Liver (tissue), 3 donors: ENCODE data around the gene SFPQ.

Source experiments
- EGR1 ChIP-seq, 2 donors: IDR thresholded peaks; 2 replicates each; pipeline ENCODE4 v1.6.1; 2016 to 2018; ENCODE audit warnings: antibody characterized with exemption in 2 of 2, low read depth in 2 of 2
- GABPA ChIP-seq, 2 donors: IDR thresholded peaks in 1 of 2; conservative IDR thresholded peaks in 1 of 2; 2 replicates each; pipeline ENCODE4 v1.6.1; 2016; ENCODE audit warnings: antibody characterized with exemption in 2 of 2, mild to moderate bottlenecking in 1 of 2, moderate library complexity in 1 of 2
- JUND ChIP-seq, 2 donors: IDR thresholded peaks; 2 replicates each; pipeline ENCODE4 v1.6.1; 2016; ENCODE audit warnings: antibody characterized with exemption in 2 of 2
- MAX ChIP-seq: IDR thresholded peaks from 2 replicates; pipeline ENCODE4 v1.6.1; 2016; ENCODE audit warnings: antibody characterized with exemption
- RAD21 ChIP-seq, 2 donors: IDR thresholded peaks; 2 replicates each; pipeline ENCODE4 v1.6.1; 2016; ENCODE audit warnings: antibody characterized with exemption in 2 of 2, mild to moderate bottlenecking in 2 of 2
- RXRA ChIP-seq, 2 donors: IDR thresholded peaks; 2 replicates each; pipeline ENCODE4 v1.6.1; 2017 to 2018; ENCODE audit warnings: antibody characterized with exemption in 2 of 2, mild to moderate bottlenecking in 1 of 2
- SP1 ChIP-seq: IDR thresholded peaks from 2 replicates; pipeline ENCODE4 v1.6.1; 2018; ENCODE audit warnings: antibody characterized with exemption, mild to moderate bottlenecking
- YY1 ChIP-seq: IDR thresholded peaks from 2 replicates; pipeline ENCODE4 v1.6.1; 2016; ENCODE audit warnings: antibody characterized with exemption, mild to moderate bottlenecking
- ZBTB33 ChIP-seq: IDR thresholded peaks from 2 replicates; pipeline ENCODE4 v1.6.1; 2016; ENCODE audit warnings: antibody characterized with exemption
- TF ChIP-seq, protein P1 (sequence below): fragments of 150-350 bp; IDR thresholded peaks from 2 replicates; pipeline ENCODE4 v1.5.1; 2017; ENCODE audit warnings: improper control_type of control experiment, low read depth, low read length; ENCODE audit not compliant: missing input control
- TF ChIP-seq, protein P2 (sequence below): IDR thresholded peaks from 2 replicates; pipeline ENCODE4 v1.6.1; 2016; ENCODE audit warnings: antibody characterized with exemption, mild to moderate bottlenecking
- donor health status: healthy.
- donor health status: healthy.

DNA sequence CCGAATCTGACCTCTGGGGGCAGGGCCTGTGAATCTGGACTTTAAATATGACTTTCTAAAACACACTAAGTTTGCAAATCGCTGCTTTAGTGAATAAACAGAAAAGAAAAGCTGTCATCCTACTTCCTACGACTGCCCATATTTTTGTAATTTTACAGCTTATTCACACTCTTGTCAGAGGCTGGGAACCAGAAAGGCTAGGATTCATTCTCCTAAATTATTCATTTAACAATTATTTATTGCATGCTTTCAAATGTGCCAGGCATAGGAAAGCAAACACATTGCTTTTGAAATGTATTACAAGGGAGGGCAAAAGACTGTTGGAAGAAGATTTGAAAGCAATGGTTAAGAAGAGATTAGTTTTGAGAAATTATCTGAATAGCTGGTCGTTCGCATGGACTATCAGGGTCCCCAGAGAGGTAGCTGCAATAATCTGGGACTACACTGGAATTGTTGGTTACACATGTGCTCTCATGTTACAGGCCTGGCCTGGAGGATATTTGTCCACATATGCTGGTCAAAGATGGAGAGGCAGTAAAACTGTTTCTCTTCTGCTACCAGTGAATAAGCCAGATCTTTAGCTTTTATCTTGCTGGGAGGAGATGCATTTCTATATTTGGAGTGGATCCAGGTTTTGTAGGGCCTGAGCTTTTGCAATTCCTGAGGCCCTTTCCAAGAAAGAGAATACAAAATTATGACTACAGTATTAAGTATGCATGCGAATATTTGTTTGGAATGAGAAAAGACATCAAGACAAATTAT is 29.6 kb upstream of the SFPQ start:
- TF ChIP-seq, protein P1, sequence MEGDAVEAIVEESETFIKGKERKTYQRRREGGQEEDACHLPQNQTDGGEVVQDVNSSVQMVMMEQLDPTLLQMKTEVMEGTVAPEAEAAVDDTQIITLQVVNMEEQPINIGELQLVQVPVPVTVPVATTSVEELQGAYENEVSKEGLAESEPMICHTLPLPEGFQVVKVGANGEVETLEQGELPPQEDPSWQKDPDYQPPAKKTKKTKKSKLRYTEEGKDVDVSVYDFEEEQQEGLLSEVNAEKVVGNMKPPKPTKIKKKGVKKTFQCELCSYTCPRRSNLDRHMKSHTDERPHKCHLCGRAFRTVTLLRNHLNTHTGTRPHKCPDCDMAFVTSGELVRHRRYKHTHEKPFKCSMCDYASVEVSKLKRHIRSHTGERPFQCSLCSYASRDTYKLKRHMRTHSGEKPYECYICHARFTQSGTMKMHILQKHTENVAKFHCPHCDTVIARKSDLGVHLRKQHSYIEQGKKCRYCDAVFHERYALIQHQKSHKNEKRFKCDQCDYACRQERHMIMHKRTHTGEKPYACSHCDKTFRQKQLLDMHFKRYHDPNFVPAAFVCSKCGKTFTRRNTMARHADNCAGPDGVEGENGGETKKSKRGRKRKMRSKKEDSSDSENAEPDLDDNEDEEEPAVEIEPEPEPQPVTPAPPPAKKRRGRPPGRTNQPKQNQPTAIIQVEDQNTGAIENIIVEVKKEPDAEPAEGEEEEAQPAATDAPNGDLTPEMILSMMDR = no peak
- TF ChIP-seq, protein P2, sequence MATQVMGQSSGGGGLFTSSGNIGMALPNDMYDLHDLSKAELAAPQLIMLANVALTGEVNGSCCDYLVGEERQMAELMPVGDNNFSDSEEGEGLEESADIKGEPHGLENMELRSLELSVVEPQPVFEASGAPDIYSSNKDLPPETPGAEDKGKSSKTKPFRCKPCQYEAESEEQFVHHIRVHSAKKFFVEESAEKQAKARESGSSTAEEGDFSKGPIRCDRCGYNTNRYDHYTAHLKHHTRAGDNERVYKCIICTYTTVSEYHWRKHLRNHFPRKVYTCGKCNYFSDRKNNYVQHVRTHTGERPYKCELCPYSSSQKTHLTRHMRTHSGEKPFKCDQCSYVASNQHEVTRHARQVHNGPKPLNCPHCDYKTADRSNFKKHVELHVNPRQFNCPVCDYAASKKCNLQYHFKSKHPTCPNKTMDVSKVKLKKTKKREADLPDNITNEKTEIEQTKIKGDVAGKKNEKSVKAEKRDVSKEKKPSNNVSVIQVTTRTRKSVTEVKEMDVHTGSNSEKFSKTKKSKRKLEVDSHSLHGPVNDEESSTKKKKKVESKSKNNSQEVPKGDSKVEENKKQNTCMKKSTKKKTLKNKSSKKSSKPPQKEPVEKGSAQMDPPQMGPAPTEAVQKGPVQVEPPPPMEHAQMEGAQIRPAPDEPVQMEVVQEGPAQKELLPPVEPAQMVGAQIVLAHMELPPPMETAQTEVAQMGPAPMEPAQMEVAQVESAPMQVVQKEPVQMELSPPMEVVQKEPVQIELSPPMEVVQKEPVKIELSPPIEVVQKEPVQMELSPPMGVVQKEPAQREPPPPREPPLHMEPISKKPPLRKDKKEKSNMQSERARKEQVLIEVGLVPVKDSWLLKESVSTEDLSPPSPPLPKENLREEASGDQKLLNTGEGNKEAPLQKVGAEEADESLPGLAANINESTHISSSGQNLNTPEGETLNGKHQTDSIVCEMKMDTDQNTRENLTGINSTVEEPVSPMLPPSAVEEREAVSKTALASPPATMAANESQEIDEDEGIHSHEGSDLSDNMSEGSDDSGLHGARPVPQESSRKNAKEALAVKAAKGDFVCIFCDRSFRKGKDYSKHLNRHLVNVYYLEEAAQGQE = no peak
- TF ChIP-seq RXRA (IDR thresholded peaks at IDR 0.05) = no peak
- no peak for TF ChIP-seq ZBTB33
- TF ChIP-seq RAD21 (IDR thresholded peaks at IDR 0.05) = no peak
- TF ChIP-seq GABPA (IDR thresholded peaks at IDR 0.05 in 1 of 2, conservative IDR thresholded peaks at IDR 0.05 in 1 of 2) = no peak
- TF ChIP-seq EGR1 (IDR thresholded peaks at IDR 0.05; ENCODE audit: low read depth in 2 of 2) = no peak
- TF ChIP-seq YY1 = no peak
- TF ChIP-seq SP1 = no peak
- no peak for TF ChIP-seq MAX
- no peak for TF ChIP-seq JUND (IDR thresholded peaks at IDR 0.05)
